GM18498 (cell line): ENCODE results near the gene CCL3.

Experiments used
- ATAC-seq: cut with Tn5 transposase; IDR thresholded peaks from one replicate; pipeline ENCODE4 v1.9.1; 2021; ENCODE audit warnings: mild to moderate bottlenecking, moderate library complexity; ENCODE audit not compliant: unreplicated experiment

Gene CCL3

GRCh38 chr17:36055921-36056520 is 33.9 kb downstream of the CCL3 start:
- ATAC-seq = no peak

DNA sequence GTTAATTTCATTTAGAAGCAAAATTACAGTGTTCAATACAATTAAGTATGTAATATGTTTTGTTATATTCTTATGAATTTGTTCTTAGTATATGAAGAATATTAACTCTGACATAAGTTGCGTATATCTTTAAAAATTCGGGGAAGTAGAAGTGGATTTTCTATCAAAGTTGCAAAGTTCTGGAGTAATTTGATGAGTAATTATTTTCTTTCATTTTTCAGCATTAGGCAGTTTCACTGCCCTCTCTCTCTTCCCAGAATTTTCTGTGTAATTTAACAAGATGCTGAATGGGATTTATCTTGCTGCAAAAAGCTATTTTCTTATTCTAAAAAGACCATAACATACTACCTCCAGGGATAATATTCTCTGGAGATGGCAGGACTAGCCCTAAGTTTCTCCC is 34.8 kb downstream of the CCL3 start:
- no peak for ATAC-seq

- ATAC-seq = no peak
These were observed 40.3 kb downstream of the CCL3 start for GRCh38 chr17:36049643-36050042.

DNA sequence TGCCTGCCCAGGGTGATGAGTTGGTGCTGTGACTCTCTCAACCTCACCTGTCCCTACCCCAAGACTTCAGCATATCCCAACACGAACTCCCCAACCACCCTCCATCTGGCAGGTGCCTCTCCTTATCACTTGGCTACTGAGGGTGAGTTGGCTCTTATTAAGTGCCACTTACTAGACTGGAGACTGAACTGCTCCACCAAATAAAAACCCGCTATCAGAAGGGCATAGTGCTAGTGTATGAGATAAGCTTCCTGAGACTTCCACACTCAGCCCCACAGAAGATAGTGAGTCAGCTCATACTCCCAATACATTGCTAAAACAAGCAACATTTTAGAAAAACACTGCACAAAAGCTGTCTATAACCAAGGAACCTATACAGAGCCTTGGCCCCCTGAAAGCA is 41.9 kb downstream of the CCL3 start:
- no peak for ATAC-seq
